ENCODE results near the gene TUBB3.

- TF ChIP-seq POLR2A (IDR thresholded peaks at IDR 0.05) (no peak), CTCF (IDR thresholded peaks at IDR 0.05) (no peak), POLR2AphosphoS5 (IDR thresholded peaks at IDR 0.05) (no peak)
These were observed 37.8 kb downstream of the TUBB3 start for GRCh38 chr16:89960966-89961365.

Data from stomach (tissue), 4 donors.